Mucosa of descending colon (tissue), 3 donors: ENCODE data around the gene TFDP2. TPM values are rescaled to one million over a fixed set of nuclear protein-coding genes. Genes with fewer than 3 reads are reported as not detected.
"Not testable (repeated sequence)": the region's sequence is repeated elsewhere in the genome, so short reads cannot be mapped to it uniquely, and the experiment has no call there.

Experiments used
- ATAC-seq: fragments of 200-7000 bp; cut with Tn5 transposase; one replicate; pipeline ENCODE4 v1.9.1; 2020; ENCODE audit warnings: mild to moderate bottlenecking, moderate library complexity
- DNase-seq, 3 donors: peaks; one replicate each; pipeline ENCODE4 v3.0.0-alpha.2; 2020
- H3K36me3 ChIP-seq: fragments of 200-600 bp; one replicate; pipeline ENCODE4 v1.8.0; 2021; ENCODE audit warnings: low read depth, mild to moderate bottlenecking
- H3K4me1 ChIP-seq: fragments of 200-600 bp; one replicate; pipeline ENCODE4 v1.8.0; 2021; ENCODE audit warnings: low read depth, mild to moderate bottlenecking
- H3K4me3 ChIP-seq: fragments of 200-600 bp; one replicate; pipeline ENCODE4 v1.8.0; 2021; ENCODE audit warnings: mild to moderate bottlenecking
- H3K9me3 ChIP-seq: fragments of 200-600 bp; one replicate; pipeline ENCODE4 v1.8.0; 2021; ENCODE audit warnings: mild to moderate bottlenecking
- intact Hi-C, 2 donors: fragments of 100-400 bp; cut with DNase I in 1 of 2; cut with micrococcal nuclease in 1 of 2; formaldehyde crosslinking; loops; one replicate each; pipeline versions ENCODE4 v1.11.0 to v1.11.1; 2022; cut with DNase I, micrococcal nuclease
- total RNA-seq, 3 donors: library from RNA; stranded (reverse); fragmentation: NEBNext Ultra II Directional in 2 of 3; extraction: Animal tissue kit (Norgen Biotek cat#: 25700) in 2 of 3; gene quantifications; one replicate each; pipeline versions ENCODE4 v1.2.1 to v1.2.4, GENCODE V29; 2021 to 2023
- TF ChIP-seq, protein P1 (sequence below): fragments of 200-600 bp; IDR thresholded peaks from one replicate; pipeline ENCODE4 v1.8.0; 2022; ENCODE audit warnings: antibody characterized with exemption, mild to moderate bottlenecking
- donor health status: DM: no; HTN: no; CAD: no; lungs with moderate emphysema.
- donor health status: DM: no; HTN: no; CAD: no.
- donor health status: DM: no; HTN: yes; CAD: no.

TFDP2 gene
- total RNA-seq, 3 donors from 2014 or later, result 45.1 to 61.4 (median 54.8) TPM

DNA sequence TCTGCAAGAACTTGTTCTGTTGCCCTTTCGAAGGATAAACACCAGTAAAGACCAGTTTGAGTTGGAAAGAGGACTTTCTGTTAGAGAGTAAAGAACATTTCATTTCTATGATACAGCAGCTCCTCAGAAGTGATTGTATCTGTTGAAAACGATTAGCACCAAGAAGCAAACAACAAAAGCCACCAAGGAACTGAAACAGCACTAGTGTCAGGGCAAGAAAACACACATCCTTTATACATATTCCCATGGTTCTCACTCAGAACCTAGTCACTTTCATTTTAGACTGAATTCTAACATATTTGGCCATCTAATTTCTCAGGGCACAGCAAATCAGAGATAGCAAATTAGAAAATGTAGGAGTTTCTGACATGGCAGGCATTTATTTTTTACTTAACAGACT is 156.8 kb downstream of the TFDP2 start:
- ATAC-seq (no peak), DNase-seq (no peak)
- H3K4me3 ChIP-seq, result no peak overlapping the region
- intact Hi-C loops, result no loop called here
- TF ChIP-seq, protein P1, sequence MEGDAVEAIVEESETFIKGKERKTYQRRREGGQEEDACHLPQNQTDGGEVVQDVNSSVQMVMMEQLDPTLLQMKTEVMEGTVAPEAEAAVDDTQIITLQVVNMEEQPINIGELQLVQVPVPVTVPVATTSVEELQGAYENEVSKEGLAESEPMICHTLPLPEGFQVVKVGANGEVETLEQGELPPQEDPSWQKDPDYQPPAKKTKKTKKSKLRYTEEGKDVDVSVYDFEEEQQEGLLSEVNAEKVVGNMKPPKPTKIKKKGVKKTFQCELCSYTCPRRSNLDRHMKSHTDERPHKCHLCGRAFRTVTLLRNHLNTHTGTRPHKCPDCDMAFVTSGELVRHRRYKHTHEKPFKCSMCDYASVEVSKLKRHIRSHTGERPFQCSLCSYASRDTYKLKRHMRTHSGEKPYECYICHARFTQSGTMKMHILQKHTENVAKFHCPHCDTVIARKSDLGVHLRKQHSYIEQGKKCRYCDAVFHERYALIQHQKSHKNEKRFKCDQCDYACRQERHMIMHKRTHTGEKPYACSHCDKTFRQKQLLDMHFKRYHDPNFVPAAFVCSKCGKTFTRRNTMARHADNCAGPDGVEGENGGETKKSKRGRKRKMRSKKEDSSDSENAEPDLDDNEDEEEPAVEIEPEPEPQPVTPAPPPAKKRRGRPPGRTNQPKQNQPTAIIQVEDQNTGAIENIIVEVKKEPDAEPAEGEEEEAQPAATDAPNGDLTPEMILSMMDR, result no peak
- H3K4me1 ChIP-seq, result peaks cover 4% of the 10 kb centered on the region
- no peaks in the 10 kb centered on the region for H3K36me3 ChIP-seq
- no peaks in the 10 kb centered on the region for H3K9me3 ChIP-seq

DNA sequence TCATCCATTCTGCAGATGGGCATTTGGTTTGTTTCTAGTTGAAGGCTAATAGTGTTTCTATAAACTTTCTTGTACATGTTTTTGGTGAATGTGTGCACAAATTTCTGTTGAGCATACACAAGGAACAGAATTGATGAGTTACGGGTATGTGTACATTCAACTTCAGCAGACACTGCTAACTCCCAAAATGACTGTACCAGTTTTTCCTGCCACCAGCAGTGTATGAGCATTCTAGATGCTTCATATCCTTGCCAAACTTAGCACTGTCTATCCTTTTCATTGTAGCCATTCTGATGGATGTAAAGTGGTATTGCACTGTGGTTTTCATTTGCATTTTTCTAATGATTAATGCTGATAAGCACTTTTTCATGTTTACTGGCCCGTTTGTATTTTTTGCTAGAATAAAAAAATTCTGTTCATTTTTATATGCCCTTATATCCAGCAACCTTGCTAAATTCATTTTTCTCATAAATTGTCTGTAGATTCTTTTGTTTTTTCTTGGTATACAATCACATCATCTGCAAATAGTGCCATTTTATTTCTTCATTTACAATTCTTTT is 162.7 kb downstream of the TFDP2 start:
- ATAC-seq (no peak), DNase-seq (no peak)
- no peak overlapping the region for H3K4me3 ChIP-seq
- TF ChIP-seq, protein P1, result no peak
- no peaks in the 10 kb centered on the region for H3K9me3 ChIP-seq
- H3K36me3 ChIP-seq, result no peaks in the 10 kb centered on the region
- intact Hi-C loops, result no loop called here
- H3K4me1 ChIP-seq, result no peaks in the 10 kb centered on the region

DNA sequence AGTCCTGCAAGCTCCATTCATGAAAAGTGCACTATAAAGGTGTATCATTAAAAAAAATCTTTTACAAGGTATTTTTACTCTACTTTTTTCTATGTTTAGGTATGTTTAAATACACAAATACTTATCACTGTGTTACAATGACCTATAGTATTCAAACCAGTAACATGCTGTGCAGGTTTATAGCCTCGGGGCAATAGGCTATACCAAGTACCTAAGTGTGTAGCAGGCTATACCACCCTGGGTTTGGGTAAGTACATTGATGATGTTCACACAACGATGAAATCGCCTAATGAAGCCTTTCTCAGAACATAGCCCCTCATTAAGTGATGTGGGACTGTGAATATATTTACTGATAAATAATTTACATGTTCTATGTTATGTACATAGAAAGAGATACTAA is 168.3 kb downstream of the TFDP2 start:
- intact Hi-C loops, result no loop called here
- TF ChIP-seq, protein P1, result no peak

DNA sequence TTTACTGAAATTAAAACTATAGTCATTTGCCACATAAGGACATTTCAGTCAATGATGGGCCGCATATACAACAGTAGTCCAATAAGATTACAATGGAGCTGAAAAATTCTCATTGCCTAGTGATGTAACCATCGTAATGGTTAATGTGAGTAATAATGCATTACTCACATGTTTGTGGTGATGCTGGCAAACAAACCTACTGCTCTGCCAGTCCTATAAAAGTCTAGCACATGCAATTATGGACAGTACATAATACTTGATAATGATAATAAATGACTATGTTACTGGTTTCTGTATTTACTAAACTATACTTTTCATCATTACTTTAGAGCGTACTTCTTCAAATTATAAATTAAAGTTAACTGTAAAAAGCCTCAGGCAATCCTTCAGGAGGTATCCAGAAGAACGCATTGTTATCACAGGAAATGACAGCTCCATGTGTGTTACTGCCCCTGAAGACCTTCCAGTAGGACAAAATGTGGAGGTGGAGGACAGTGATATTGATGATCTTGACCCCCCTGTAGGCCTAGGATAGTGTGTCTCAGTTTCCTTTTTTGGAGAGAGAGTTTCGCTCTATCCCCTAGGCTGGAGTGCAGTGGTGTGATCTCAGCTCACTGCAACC is 170.2 kb downstream of the TFDP2 start:
- H3K36me3 ChIP-seq, result no peaks in the 10 kb centered on the region
- DNase-seq (no peak), ATAC-seq (no peak)
- H3K4me3 ChIP-seq, result no peak overlapping the region
- intact Hi-C loops, result no loop called here
- no peaks in the 10 kb centered on the region for H3K9me3 ChIP-seq
- H3K4me1 ChIP-seq, result no peaks in the 10 kb centered on the region
- TF ChIP-seq, protein P1, result no peak

More for the DNA sequence above, 168.3 kb downstream of the TFDP2 start:
- DNase-seq (no peak), ATAC-seq (no peak)
- Histone ChIP-seq H3K36me3 (no peaks in the 10 kb centered on the region), H3K4me3 (no peak overlapping the region), H3K4me1 (no peaks in the 10 kb centered on the region), H3K9me3 (no peaks in the 10 kb centered on the region)

DNA sequence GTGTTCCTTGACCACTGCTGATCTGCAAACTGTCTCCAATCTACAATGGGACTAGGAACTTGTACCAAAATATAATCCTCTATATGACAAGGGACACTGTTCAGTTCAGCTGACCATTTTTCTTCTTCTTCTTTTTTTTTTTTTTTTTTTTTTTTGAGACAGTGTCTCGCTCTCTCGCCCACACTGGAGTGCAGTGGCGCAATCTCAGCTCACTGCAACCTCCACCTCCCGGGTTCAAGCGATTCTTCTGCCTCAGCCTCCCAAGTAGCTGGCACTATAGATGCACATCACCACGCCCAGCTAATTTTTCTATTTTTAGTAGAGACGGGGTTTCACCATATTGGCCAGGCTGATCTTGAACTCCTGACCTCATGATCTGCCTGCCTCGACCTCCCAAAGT is 174.6 kb downstream of the TFDP2 start:
- ATAC-seq, H3K9me3 ChIP-seq, H3K4me1 ChIP-seq, H3K4me3 ChIP-seq, H3K36me3 ChIP-seq, intact Hi-C loops, DNase-seq: not testable (repeated sequence)

DNA sequence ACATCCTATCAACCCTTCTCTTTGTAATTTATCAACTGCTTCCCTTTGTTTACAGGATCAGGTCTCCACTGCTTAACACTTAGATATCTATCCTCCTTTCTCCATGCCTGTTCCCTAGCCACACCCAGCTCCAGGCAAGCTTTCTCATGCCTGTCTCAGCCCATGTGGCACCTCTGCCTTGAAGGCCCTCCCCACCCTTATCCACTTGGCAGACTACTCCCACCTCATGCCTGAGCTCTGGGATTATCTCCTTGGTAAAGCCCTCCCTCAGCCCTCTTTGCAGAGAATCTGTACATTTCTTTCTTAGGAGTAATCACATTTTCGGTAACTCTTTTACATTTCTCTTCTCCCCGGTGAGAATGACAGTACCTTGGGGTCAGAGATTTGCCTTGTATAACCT is 176.9 kb downstream of the TFDP2 start:
- no peak overlapping the region for H3K4me3 ChIP-seq
- no peaks in the 10 kb centered on the region for H3K4me1 ChIP-seq
- TF ChIP-seq, protein P1, result no peak
- DNase-seq, result no peak
- intact Hi-C loops, result no loop called here
- H3K9me3 ChIP-seq, result no peaks in the 10 kb centered on the region
- no peak for ATAC-seq
- H3K36me3 ChIP-seq, result no peaks in the 10 kb centered on the region
